ENCODE data around the gene MTF2.

GRCh38 chr1:93179886-93180722 is 101.0 kb downstream of the MTF2 start, which contains the start of gene TMED5:
- TF ChIP-seq CTCF (IDR thresholded peaks at IDR 0.05; ENCODE audit: low read depth, low read length, missing input control) (peak; percentile 13), REST (IDR thresholded peaks at IDR 0.05) (peak; percentile 79), HNF4A (conservative IDR thresholded peaks at IDR 0.05) (peak in 1 of 2 donors; percentile 27), GABPA (IDR thresholded peaks at IDR 0.05 in 1 of 2, conservative IDR thresholded peaks at IDR 0.05 in 1 of 2) (peak in 1 of 2 donors; percentile 58), RAD21 (IDR thresholded peaks at IDR 0.05) (peak in 1 of 2 donors; percentile 13)

Measured in liver (tissue), 3 donors.